ENCODE measurements around the gene SEZ6L2.
A peak's percentile ranks its signal among the peaks of the same experiment; 100 is the strongest.
"Not testable (repeated sequence)": the region's sequence is repeated elsewhere in the genome, so short reads cannot be mapped to it uniquely, and the experiment has no call there.

SEZ6L2 gene

DNA sequence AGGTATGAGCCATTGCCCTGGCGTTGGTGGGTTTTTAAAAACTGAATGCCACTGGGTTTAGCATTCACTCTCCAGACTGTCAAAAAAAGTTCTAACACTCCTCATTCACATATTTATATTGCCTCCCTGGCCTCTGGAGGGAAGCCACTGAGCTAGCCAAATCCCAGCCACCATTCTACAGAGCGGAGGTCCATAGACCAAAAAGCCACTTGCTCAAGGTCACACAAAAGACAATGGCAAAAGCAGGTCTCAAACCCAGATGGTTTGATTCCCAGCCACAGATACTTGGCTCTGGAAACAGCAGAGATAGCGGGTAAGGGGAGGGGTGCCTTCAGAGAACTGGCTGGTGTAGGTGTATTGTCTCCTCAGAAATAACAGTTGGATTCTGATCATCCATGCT lies 18.3 kb downstream of the SEZ6L2 start:
- DNase-seq: no peak

DNA sequence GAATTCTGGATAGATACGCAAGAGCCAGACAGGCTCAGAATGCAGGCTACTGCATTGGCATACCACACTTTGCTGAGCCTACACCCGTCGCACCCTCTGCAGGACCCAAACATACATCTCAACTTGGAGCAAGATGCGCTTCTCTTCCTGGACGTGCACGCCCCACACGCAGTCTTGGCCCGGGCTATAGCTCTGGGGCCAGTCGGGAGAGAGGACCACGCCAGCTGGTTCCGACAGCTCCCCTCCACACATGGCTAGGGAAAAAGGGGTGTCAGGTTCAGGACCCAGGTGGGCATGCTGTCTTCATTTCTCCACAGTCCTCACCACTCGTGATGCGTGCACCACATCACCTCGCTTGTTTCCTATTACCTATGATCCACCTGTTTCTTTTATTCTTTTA lies 21.2 kb downstream of the SEZ6L2 start:
- no peak for DNase-seq

DNA sequence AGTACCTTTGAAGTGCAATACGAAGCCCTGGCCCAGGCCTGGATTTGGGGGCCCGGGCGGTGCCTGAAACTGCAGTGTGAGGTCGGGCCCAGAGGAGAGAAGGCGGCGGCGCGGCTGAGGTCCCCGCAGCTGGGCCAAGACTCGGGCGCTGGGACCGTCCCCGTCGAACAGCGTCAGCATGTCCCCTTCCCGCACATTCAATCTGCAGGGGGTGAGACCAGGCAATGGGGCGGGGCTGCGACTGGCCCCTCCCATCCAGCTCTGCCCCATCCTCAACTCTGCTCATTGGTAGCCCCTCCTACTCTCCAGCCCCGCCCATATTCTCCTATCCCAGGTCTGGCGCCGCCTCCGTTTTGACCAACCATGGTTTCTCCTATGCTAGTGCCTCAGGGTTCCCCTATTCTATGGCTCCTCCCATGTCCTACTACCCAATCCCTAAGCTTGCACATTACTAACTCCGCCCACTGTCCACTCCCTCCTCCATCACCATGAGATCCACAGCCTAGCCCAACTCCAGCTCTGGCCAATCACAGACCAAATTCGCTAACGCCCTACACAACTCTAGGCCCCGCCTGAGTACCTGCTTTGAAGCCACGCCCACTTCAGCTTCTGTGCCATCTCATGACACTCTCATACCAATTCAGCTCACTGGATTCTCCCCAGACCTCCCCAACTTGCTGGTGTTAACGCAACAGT lies 21.9 kb downstream of the SEZ6L2 start:
- DNase-seq: peak in 4 of 5 experiments; percentile 14 to 78 (median 36)

DNA sequence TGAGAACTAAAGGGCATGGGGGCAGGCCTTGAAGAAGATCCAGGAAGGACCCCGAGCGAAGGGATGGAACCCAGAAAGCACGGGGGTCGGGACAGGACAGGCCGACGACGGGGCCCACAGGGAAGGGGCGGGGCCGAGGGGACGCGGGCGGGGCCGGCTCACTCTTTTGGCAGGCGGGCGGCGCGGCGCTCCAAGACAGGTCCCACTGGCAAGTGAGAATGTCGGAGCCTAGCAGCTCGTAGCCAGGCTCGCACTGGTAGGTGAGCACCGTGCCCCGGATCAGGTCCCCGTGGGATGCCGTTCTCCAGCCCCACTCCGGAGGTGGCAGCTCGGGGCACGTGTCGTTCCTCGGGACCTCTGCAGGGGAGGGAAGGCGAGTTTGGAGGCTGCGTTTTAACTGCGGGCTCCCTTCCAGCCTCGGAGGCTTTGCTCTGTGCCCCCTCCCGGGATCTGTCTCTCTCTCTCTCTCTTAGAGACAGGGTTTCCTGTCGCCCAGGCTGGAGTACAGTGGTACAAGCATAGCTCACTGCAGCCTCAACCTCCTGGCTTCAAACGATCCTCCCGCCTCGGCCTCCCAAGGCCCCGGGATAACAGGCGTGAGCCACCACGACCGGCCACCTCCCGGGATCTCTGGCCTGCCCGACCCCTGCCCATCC lies 22.6 kb downstream of the SEZ6L2 start:
- DNase-seq: peak in 3 of 5 experiments; percentile 15 to 29 (median 24)

DNA sequence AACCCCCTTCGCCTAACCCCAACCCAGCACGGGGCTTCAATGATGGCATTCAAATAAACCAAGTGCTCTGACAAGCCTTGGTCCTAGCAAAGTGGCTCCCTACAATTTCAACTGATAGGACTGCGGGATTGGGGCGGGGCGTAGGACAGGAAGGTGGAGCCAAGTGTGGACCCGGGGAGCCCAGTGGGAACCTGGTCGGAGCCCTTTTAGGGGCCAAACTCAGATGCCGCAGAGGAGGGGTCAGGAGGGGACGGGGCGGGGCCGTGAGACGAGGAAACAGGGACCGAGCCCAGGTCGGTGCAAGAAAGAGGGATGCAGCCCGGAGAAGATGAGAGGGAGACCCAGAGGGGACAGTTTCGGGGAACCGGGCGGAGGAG lies 23.1 kb downstream of the SEZ6L2 start:
- no peak for DNase-seq

DNA sequence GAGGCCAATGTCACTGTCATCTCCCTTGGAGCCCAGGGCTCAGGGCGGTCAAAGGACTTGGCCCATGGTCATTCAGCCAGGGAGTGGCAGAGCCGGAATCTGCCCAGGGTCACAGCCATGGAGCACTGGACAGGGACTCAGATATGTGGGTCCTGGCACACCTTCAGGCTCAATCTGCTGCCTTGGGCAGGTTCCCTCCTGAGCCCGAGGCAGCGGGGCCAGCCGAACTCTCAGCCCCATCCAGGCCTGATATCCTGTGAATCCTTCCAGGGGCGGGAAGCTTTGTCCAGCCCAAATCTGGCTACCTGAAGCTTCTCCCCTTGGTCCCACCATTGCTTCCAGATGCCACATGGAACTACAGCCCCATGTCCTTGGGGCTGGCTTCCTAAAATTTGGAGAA lies 24.1 kb downstream of the SEZ6L2 start:
- DNase-seq: no peak

DNA sequence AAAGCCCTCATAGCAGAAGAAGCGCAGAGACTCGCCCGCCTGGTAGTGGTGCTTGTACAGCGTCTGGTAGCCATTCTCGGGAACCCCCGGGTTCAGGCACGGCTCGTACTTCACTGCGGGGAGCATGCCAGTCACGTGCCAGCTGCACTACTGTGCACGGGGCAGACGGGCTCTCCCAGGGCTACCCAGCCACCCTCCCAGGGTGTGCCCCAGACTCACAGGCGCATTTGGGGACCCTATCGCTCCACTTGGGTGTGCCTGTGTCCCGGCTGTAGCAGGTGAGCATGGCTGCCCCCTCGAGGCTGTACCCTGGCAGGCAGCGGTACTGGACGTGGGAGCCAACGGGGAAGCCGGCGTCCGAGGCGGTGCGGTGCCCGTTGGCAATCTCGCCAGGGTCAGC lies 26.0 kb downstream of the SEZ6L2 start:
- DNase-seq: no peak

DNA sequence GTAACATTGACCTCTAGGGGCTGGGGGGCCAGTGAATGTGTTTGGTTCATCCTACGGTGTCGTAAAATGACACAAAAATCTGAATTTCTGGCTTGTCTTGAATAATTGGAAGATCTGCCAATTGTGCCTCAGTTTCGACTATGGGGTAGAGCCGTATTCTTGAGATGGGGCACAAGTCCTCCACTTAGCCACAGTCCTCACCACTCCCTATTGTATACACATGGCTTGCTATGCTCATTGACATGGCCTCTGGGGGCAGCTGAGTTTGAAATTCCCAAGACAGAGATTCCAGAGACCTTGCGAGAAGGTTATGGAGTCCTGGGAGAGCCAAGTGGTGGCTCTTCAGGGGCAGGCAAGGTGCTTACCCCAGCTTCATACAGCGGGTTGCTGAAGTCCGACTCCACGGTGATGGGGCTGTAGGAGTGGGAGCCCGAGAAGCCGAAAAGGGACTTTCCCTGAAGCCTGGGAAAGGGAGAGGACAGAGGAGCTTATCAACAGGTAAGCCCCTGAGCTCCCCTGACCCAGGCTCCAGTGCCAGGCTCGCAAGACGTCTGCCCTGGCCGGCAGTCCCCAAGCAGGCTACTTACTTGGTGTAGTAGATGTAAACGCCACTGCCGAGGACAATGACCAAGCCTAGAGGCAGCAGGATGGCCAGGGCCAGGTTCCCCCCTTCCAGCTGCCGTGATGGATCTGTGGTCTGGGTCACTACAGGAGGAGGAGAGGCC lies 27.4 kb downstream of the SEZ6L2 start:
- no peak for DNase-seq

DNA sequence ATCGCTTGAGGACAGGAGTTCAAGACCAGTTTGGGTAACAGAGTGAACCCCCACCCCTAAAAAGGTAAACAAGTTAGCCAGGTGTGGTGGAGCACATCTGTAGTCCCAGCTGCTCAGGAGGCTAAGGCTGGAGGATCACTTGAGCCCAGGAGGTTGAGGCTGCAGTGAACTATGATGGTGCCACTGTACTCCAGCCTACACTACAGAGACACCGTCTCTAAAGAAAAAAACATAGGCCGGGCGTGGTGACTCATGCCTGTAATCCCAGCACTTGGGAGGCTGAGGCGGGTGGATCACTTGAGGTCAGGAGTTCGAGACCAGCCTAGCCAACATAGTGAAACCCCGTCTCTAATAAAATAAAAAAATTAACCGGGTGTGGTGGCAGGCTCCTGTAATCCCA lies 30.3 kb downstream of the SEZ6L2 start:
- not testable (repeated sequence) for DNase-seq

DNA sequence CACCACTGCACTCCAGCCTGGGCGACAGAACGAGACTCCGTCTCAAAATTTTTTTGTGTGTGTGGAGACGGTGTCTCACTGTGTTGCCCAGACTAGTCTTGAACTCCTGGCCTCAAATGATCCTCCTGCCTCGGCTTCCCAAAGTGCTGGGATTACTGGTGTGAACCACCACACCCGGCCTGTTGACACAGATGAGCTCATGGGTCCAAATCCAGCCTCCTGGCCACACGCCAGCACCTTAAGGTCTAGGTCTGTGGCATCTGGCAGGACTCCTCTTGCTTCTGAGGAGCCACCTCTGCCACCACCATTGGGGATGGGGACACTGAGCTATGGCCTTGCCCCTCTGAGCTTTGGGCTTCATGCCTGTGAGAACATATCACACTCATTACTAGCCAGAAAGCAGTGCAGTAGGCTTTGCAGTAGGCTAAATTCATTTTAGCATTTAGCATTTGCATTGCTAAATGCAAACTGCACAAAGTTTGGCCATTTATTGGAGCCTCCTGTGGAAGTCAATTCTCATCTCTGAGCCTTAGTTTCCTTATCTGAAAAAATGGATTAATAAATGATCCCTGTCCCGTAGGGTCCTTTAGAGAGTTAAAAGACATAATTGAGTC lies 30.8 kb downstream of the SEZ6L2 start:
- DNase-seq: no peak

DNA sequence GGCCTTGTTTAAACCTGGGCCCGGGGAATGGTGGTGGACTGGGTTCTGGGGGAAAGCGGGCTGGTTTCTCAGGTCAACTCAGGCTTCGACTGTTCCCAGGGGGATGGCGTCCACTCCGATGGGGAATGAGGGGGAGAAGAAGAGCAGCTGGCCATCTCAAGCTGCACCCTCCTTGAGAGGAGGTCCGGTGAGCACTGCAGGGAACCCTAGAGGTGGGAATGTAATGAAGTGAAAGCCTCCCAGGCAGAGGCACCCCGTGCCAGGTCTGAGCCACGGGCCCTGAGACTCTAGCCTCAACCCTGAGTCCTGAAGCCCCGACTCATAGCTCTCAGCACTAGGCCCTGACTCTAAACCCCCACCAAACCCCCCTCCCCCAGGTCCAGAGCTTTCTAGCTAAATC lies 35.1 kb downstream of the SEZ6L2 start:
- no peak for DNase-seq

DNA sequence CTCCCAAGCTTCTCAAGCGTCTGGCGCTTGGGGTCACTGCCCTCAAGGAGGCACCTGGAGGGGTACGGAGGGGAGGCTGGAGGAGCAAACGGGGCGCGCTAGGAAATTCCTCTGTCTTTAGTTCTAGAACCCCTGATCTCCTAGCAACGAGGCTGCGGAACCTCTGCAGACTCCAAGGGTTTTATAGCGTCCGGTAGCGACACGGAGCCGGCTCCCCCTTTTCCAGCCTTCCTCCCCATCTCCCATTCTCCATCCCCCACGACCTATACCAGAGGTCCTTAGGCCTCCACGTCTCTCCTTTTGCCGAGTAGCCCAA lies 35.7 kb downstream of the SEZ6L2 start:
- DNase-seq: no peak

DNA sequence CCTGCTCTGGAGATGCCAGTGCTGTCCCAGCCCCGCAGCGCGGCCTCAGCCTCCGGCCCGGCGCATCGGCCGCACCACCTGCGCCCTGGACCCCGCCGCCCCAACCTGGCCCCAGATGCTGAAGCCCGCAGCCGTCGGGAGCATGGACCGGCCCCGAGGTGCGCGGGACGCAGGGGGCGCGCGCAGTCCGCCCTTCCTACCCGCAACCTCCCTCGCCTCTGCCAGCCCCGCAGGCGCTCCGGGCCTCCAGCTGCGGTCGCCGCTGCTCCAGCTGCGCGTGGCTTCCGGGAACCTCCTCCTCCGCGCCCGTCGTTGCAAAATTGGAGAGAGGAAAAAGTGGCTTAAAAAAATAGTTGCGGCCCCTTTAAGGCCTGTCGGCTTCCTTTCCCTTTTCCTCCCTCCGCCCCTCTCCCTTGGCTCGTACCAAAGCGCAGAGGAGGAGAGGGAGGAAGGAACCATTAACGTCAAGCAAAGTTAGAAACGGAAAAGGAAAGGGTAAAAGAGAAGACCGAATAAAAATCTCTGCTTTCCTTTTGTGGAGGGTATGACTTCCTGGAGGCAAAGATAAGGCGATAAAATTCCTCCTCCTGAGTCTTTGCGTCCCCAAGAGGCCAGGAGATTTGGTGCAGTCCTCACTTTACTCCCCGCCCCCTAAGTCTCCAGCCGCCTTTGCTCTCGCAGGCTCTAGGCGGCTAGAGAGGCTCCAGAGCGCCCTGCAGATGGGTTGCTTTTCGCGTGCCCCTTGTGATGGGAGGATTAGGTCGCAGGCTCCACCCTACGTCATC lies 36.3 kb downstream of the SEZ6L2 start, which contains the start of gene CDIPT:
Gene CDIPT (minus strand): TSS at position 343 of the 785 bp plus-strand sequence. CDS start 369 bp downstream, outside the sequence.
- peak; percentile 68 to 98 (median 90) for DNase-seq

DNA sequence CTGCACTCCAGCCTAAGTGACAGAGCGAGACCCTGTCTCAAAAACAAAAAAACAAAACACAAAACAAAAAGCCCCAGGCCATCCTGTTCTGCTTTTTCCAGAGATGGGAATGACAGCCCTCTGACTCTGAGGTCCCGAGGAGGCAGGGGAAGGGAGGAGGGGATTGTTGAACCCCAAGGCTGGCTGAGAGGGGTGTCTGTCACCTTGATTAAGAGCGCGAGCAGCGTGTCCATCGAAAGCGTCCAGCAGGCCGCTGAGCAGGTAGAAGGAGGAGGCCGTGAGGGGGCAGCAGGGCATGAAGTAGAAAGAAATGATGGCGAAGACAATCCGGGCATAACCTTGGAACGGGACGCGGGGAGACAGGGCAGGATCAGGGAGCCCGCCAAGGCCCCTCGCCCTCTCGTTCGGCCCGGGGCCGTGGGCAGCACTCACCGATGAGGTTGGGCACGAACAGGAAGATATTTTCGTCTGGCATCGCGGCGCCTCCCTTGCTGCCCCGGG lies 36.9 kb downstream of the SEZ6L2 start:
- DNase-seq: no peak

DNA sequence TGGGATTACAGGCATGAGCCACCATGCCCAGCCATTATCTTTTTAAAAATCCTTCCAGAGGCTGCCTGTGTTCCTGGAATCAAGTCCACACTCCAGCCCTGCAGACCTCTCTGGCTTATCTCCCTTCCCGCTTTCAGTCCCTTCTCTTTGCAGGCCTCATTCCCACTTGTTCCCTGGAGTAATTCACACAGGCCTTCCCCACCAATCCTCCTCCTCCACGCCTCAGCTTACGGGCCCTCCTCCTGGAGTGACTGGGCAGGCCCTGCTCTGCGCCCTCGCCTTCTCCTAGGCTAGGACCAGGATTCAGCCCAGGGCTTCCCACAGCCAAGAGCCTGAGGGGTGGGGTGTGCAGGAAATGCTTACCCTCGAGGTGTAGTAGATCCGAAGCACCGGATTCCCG lies 39.1 kb downstream of the SEZ6L2 start:
- DNase-seq: no peak

DNA sequence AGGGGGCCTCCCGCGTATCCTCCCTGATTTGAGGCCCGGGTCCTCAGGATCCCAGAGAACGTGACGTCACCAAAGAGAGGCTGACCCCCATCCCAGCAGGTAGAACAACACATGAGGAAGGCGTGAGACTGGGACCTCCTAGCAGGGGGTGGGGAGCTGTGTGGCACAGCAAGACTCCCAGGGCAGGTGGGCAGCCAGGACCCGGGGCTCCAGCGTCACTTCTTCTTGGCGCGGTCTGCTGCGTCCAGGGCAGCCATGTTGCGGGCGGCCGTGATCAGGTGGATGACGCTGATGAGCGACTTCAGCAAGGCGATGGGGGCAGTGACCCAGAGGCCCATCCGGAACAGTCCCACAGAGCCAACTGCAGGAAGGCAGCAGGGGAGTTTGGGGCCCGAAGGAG lies 40.4 kb downstream of the SEZ6L2 start:
- DNase-seq: no peak

DNA sequence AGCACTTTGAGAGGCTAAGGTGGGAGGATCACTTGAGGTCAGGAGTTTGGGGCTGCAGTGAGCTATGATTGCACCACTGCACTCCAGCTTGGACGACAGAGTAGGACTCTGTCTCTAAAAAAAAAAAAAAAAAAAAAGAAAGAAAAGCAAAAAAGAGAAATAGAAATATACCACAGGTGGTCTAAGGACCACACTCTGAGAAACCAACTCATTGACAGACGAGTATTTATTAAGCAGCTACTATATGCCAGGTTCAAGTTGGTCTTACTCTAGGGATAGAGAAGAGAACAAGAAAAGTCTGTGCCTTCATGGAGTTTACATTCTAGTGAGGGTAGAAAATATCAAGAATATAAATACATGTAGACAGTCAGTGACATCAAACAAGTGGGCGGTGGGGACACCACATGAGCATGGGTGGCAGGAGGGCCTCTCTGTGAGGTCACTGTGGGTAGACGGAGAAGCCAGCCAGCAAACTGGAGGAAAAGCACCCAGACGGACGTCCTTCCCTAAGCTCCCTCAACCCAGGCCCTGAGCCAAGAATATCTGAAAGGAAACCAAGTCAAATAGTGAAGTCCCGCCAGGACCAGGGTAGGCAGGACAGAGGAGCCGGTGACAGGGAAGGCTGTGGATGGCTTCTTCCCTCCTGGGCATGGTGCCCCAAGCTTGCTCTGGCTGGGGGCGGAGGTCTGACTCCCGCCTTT lies 41.1 kb downstream of the SEZ6L2 start:
- no peak for DNase-seq

DNA sequence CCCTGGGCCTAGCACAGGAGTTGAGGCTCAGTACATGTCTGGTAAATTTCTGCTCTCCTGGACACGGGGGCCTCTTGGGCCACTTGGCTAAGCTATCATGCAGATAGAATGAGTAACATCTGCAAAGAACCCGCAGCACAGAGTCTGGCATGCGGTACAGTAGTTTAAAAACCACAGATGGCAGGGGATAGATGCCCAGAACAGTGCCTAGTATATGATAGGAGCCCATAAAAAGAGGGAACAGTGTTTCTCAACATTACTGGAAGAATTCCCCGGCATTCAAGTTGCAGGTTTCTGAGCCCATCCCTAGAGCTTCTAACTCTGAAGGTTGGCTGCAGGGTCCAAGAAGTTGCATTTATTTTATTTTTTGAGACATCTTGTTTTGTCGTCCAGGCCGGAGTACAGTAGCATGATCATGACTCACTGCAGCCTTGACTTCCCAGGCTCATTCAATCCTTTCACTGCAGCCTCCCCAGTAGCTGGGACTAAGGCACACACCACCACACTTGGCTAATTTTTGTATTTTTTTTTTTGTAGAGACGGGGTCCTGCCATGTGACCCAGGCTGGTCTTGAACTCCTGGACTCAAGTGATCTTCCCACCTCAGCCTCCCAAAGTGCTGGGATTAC lies 42.1 kb downstream of the SEZ6L2 start:
- no peak for DNase-seq

DNA sequence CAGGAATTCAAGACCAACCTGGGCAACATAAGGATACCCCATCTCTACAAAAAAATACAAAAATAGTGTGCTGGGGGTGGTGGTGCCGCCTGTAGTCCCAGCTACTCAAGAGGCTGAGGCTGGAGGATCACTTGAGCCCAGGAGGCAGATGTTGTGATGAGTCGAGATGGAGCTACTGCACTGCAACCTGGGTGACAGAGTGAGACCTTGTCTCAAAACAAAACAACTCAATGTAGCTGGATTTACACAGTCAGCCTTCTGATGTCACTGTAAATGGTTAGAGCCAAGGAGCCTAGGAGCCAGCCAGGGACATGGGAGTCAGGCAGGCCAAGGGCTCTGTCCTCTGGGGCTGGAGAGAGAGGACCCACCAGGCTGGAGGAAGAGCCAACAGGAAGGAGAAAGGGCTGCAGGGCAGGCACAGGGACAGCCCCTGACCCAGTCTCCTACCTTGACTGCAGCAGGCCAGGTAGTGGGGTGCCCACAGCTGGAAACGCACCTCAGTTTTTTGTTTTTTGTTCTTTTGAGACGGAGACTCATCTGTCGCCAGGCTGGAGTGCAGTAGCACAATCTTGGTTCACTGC lies 44.7 kb downstream of the SEZ6L2 start:
- DNase-seq: no peak

DNA sequence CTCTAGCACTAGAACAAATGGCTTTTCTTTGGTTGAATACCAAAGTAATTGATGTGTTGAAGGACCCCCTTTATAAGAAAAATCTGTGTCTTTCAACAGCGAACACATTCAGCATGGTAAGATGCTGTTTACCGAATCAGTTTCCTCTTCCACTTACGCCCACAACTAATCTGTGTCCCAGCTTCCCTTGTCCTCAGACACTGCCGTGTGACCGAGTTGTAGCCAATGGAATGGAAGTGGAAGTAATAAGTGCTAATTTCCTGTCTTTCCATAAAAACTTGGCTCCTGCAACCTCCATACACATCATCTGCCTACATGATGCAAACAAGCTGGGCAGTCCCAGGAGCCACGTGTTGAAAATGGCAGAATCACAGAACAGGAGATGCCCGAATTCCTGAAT lies 46.7 kb downstream of the SEZ6L2 start:
- no peak for DNase-seq

DNA sequence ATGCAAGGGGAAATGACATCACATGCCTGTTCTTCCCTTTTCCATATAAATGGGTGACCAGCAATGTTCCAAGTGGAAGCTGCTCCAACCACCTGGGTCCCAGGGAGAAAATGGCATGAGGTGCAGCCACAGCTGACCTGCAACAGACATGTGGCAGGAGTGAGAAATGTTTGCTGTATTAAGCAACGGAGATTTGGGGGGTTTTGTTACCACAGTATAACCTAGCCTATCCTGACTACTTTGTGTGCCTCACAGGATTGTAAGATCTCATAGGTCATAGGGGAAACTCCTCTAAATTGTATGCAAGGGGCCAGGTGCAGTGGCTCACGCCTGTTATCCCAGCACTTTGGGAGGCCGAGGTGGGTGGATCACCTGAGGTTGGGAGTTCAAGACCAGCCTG lies 48.4 kb downstream of the SEZ6L2 start:
- no peak for DNase-seq

Measured in T-helper 2 cell (primary cell).